Rectal smooth muscle tissue (tissue), 1 donor: Measurements from ENCODE around the gene STX18.

Experiments
- H3K27ac ChIP-seq: one replicate; pipeline ENCODE4 v1.7.0; 2013; ENCODE audit warnings: low read depth, low read length, inconsistent platforms
- H3K27me3 ChIP-seq: one replicate; pipeline ENCODE4 v1.7.0; 2013; ENCODE audit warnings: low read length; ENCODE audit not compliant: control insufficient read depth, insufficient read depth
- H3K36me3 ChIP-seq: one replicate; pipeline ENCODE4 v1.7.0; 2013; ENCODE audit warnings: low read length; ENCODE audit not compliant: control insufficient read depth, insufficient read depth
- H3K4me1 ChIP-seq: one replicate; pipeline ENCODE4 v1.7.0; 2013; ENCODE audit warnings: low read length; ENCODE audit not compliant: control insufficient read depth, insufficient read depth
- H3K4me3 ChIP-seq: one replicate; pipeline ENCODE4 v1.7.0; 2013; ENCODE audit warnings: low read length
- H3K9ac ChIP-seq: one replicate; pipeline ENCODE4 v1.7.0; 2013; ENCODE audit warnings: low read length

The STX18 gene

DNA sequence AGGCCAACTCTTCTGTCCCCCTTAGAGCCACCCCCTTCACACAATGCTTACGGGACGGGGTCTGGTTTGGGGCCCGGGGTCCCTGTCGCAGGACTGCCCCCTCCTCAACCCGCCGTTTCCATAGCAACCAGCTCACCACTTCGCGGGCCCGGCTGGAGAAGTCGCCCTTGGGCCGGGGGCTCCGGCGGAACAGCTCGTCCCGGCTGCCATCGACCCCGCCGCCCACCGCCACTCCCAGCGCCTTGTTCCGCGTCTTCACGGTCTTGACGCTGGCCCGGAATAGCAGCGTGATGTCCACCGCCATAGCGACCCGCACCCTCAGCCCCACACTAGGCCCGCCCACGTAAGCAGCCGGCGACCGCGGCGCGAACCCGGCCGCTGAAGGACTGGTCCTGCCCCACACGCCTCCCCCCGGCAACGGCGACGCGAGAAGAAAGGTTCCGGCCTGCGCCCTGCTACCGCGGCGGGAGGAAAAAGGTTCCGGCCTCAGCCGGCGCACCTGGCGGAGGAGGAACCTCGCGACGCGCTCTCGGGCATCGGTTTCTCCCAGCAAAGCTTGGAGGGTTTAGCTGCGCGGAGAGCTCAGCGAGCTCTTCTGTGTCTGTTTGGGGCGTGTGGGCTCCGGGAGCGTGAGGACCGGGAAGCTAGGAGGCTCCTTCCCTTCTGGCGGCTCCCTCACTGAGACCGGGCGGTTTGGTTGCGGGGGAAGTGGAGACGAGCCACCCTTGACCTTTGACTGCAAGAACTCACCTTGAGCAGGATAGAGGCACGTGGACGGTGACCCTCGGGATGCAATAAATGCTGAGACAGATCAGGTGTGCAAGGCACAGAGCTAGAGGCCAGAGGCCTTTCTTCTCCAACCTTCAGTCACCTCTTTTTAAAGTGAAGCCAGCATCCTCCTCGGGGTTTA lies at the start of gene STX18:
STX18 (minus strand) TSS at position 388 of the 910 bp plus-strand sequence; CDS start at position 304, 84 bp downstream.
- H3K4me3 ChIP-seq, result peak within 1 kb of the TSS; percentile 96
- peak within 1 kb of the TSS; percentile 81 for H3K27ac ChIP-seq
- H3K27me3 ChIP-seq, result no peaks in the 10 kb centered on the region
- no peaks in the 10 kb centered on the region for H3K36me3 ChIP-seq
- H3K4me1 ChIP-seq, result peaks cover 12% of the 10 kb centered on the region
- H3K9ac ChIP-seq, result peak within 1 kb of the TSS; percentile 87

- Histone ChIP-seq H3K9ac (no peak overlapping the region), H3K27ac (no peak overlapping the region), H3K4me3 (no peak overlapping the region), H3K27me3 (no peaks in the 10 kb centered on the region), H3K36me3 (no peaks in the 10 kb centered on the region), H3K4me1 (no peaks in the 10 kb centered on the region)
These were observed 49.2 kb upstream of the STX18 start for GRCh38 chr4:4591071-4591470.

GRCh38 chr4:4590546-4590945 lies 48.7 kb upstream of the STX18 start:
- no peaks in the 10 kb centered on the region for H3K4me1 ChIP-seq
- no peak overlapping the region for H3K27ac ChIP-seq
- H3K36me3 ChIP-seq, result no peaks in the 10 kb centered on the region
- no peak overlapping the region for H3K9ac ChIP-seq
- no peaks in the 10 kb centered on the region for H3K27me3 ChIP-seq
- H3K4me3 ChIP-seq, result no peak overlapping the region

DNA sequence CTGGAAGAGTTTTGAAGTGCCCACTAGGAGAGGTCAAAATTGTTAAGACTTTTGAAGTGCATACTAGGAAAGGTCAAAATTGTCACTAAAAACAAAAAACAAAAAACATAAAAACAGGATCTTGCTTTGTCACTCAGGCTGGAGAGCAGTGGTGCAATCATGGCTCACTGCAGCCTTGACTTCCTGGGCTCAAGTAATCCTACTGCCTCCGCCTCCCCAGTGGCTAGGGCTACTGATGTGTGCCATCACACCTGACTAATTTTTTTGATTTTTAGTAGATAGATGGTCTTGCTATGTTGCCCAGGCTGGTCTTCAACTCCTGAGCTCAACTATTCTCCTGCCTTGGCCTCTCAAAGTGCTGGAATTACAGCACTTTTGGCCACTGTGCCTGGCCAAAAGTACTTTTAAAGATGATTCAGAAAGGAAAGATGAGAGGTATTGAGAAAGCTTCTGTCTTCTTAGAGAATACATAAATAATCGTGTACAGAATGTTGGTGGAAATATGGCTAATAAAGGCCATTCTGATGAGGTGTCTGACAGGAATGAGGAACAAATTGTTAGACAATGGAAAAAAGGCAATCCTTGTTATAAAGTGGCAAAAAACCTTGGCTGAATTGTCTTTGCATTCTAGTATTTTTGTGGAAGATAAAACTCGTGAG lies 43.3 kb upstream of the STX18 start:
- H3K4me1 ChIP-seq, result no peaks in the 10 kb centered on the region
- no peaks in the 10 kb centered on the region for H3K27me3 ChIP-seq
- no peak overlapping the region for H3K9ac ChIP-seq
- H3K4me3 ChIP-seq, result no peak overlapping the region
- no peaks in the 10 kb centered on the region for H3K36me3 ChIP-seq
- H3K27ac ChIP-seq, result no peak overlapping the region

DNA sequence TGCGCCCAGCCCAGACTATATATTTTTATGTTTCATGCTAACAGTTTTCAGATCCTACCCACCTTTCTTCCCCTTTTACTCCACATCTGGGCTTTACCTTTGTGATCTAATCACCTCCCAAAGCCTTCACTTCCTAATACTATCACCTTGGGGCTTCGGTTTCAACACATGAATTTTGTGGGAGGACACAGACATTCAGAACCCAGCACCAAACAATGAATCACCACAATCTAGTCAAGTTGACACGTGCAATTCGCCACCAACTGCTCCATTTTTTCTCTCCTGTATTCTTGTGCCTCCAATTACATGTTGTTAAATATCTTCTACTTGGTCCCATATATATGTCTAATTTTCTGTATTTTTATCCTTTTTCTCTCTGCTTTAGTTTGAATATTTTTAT lies 41.8 kb upstream of the STX18 start:
- Histone ChIP-seq H3K4me1 (no peaks in the 10 kb centered on the region), H3K4me3 (no peak overlapping the region), H3K36me3 (no peaks in the 10 kb centered on the region), H3K27ac (no peak overlapping the region), H3K9ac (no peak overlapping the region), H3K27me3 (no peaks in the 10 kb centered on the region)

- no peak overlapping the region for H3K9ac ChIP-seq
- H3K36me3 ChIP-seq, result no peaks in the 10 kb centered on the region
- H3K27me3 ChIP-seq, result no peaks in the 10 kb centered on the region
- H3K4me3 ChIP-seq, result no peak overlapping the region
- H3K27ac ChIP-seq, result no peak overlapping the region
- no peaks in the 10 kb centered on the region for H3K4me1 ChIP-seq
These were observed 40.8 kb upstream of the STX18 start for GRCh38 chr4:4582653-4583052.

DNA sequence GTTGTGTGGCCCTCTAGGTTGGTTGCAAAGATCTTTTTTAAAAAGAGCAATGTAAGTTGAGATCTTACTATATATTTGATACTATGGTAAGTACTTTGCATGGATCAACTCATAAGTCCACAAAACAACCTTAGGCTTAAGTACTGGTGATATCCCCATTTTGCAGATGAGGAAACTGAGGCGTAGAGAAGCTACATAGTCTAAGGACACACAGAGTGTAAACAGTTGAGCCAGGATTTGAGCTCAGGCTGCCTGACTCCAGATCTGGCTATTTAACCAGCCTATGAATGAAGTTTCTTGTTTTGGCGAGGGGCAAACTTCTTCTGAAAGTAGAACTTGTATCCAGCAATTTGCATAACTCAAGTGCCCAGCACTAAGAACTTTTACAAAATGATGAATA lies 38.6 kb upstream of the STX18 start:
- no peaks in the 10 kb centered on the region for H3K4me1 ChIP-seq
- no peaks in the 10 kb centered on the region for H3K36me3 ChIP-seq
- H3K27ac ChIP-seq, result no peak overlapping the region
- H3K4me3 ChIP-seq, result no peak overlapping the region
- H3K9ac ChIP-seq, result no peak overlapping the region
- no peaks in the 10 kb centered on the region for H3K27me3 ChIP-seq

DNA sequence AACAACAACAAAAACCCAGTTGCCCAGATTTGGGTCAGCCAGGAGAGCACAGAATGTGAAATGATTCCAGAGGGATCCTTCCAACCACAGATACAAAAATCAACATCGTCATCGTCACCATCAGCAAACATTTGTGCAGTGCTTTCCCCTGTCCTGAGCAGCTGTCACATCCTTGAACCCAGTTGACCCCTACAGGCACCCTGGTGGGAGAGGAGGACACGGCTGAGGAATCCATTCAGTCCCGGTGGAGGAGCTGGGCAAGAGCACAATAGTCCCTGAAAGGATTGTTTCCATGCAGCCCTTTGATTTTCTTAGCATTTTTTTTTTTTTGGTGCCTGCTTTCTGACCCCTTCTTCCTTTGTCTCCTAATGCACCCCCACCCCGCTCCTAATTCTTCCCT lies 37.1 kb upstream of the STX18 start:
- H3K4me1 ChIP-seq, result no peaks in the 10 kb centered on the region
- H3K36me3 ChIP-seq, result no peaks in the 10 kb centered on the region
- H3K27ac ChIP-seq, result no peak overlapping the region
- H3K4me3 ChIP-seq, result no peak overlapping the region
- H3K9ac ChIP-seq, result no peak overlapping the region
- H3K27me3 ChIP-seq, result no peaks in the 10 kb centered on the region

DNA sequence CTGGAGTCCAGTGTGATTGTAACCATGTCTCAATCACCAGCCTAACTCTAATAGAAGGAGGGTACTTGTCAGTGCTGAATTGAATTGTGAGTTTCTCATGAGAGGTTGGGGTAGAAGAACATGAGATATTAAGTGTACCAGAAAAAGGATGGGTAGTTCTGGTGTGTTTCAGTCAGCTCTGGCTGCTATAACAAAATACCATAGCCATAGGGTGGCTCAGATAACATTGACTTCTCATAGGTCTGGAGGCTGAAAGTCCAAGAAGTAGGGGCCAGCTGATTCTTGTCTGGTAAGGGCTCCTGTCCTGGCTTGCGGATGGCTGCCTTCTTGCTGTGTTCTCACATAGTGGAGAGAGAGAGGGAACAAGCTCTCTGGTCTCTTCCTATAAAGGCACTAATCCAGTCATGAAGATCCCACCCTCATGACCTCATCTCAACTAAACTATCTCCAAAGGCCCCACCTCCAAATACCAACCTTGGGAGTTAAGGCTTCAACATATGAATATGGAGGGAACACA lies 35.6 kb upstream of the STX18 start:
- no peaks in the 10 kb centered on the region for H3K27me3 ChIP-seq
- no peaks in the 10 kb centered on the region for H3K4me1 ChIP-seq
- H3K9ac ChIP-seq, result no peak overlapping the region
- H3K36me3 ChIP-seq, result no peaks in the 10 kb centered on the region
- no peak overlapping the region for H3K27ac ChIP-seq
- no peak overlapping the region for H3K4me3 ChIP-seq

GRCh38 chr4:4575284-4576211 lies 33.7 kb upstream of the STX18 start:
- no peak overlapping the region for H3K9ac ChIP-seq
- no peaks in the 10 kb centered on the region for H3K36me3 ChIP-seq
- H3K4me3 ChIP-seq, result peak overlapping the region; percentile 66
- H3K4me1 ChIP-seq, result no peaks in the 10 kb centered on the region
- H3K27me3 ChIP-seq, result no peaks in the 10 kb centered on the region
- no peak overlapping the region for H3K27ac ChIP-seq

DNA sequence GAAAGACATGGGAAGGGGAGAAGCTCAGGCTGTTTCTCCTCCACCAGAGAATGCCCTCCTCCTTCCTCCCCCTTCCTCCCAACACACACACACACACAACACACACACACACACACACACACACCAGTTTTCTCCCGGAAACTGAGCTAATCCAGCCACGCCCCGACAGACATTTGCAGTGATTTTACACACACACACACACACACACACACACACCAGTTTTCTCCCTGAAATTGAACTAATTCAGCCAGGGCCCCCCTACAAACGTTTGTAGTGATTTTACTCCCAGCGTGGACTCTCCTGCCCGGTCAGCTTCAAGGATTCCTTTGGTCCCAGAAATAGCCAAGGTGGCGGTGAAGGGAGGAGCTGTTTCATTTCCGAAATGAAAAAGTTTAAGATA lies 32.9 kb upstream of the STX18 start:
- Histone ChIP-seq H3K27ac (no peak overlapping the region), H3K4me3 (peak overlapping the region; percentile 66), H3K4me1 (no peaks in the 10 kb centered on the region), H3K27me3 (no peaks in the 10 kb centered on the region), H3K36me3 (no peaks in the 10 kb centered on the region), H3K9ac (no peak overlapping the region)

DNA sequence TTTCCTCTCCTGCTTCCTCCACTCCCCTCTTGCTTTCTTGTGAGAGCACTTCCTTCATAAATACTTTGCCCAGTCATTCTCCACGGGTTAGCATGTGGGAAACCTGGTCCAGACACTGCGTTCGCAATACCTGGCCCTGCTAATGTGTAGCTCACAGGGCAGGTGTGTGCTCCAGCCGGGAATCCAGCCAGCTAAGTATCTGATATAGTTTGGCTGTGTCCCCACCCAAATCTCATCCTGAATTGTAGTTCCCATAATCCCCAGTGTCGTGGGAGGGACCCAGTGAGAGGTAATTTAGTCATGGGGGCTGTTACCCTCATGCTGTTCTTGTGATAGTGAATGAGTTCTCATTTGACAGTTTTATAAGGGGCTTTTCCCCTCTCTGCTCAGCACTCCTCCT lies 32.2 kb upstream of the STX18 start:
- Histone ChIP-seq H3K27ac (no peak overlapping the region), H3K9ac (no peak overlapping the region), H3K36me3 (no peaks in the 10 kb centered on the region), H3K4me1 (no peaks in the 10 kb centered on the region), H3K4me3 (no peak overlapping the region), H3K27me3 (no peaks in the 10 kb centered on the region)
